Neuronal stem cell (in vitro differentiated cells): Measurements from ENCODE around the gene ANAPC10.

Experiments used
- DNase-seq: peaks from one replicate; pipeline ENCODE4 v3.0.0-alpha.2; 2013; ENCODE audit warnings: low spot score
- H2AFZ ChIP-seq: one replicate; pipeline ENCODE4 v1.6.1; 2013; ENCODE audit warnings: mild to moderate bottlenecking, low read length, inconsistent platforms
- H2AK5ac ChIP-seq: 2 replicates; pipeline ENCODE4 v1.6.1; 2013; ENCODE audit warnings: low read depth, mild to moderate bottlenecking, inconsistent platforms, low read length, moderate library complexity, mixed read lengths
- H2BK120ac ChIP-seq: 2 replicates; pipeline ENCODE4 v1.6.1; 2013; ENCODE audit warnings: low read depth, mild to moderate bottlenecking, inconsistent platforms, low read length, moderate library complexity, mixed read lengths
- H2BK12ac ChIP-seq: one replicate; pipeline ENCODE4 v1.6.1; 2013; ENCODE audit warnings: low read length, inconsistent platforms
- H2BK15ac ChIP-seq: 2 replicates; pipeline ENCODE4 v1.6.1; 2013; ENCODE audit warnings: mild to moderate bottlenecking, low read length, inconsistent platforms, mixed read lengths
- H2BK5ac ChIP-seq: one replicate; pipeline ENCODE4 v1.6.1; 2013; ENCODE audit warnings: inconsistent platforms, mild to moderate bottlenecking, low read length, moderate library complexity
- H3K14ac ChIP-seq: one replicate; pipeline ENCODE4 v1.6.1; 2013; ENCODE audit warnings: low read length, inconsistent platforms
- H3K18ac ChIP-seq: 2 replicates; pipeline ENCODE4 v1.6.1; 2013; ENCODE audit warnings: low read length, inconsistent platforms
- H3K23ac ChIP-seq: 2 replicates; pipeline ENCODE4 v1.6.1; 2013; ENCODE audit warnings: low read depth, mild to moderate bottlenecking, mixed read lengths, low read length, inconsistent platforms; ENCODE audit not compliant: poor library complexity
- H3K27ac ChIP-seq: replicated peaks from 3 replicates; pipeline ENCODE4 v1.5.1; 2013; ENCODE audit warnings: low read length, inconsistent platforms
- H3K27me3 ChIP-seq, 3 experiments: 2 replicates each; pipeline ENCODE4 v1.6.1; 2013; ENCODE audit warnings: low read length in 3 of 3, mild to moderate bottlenecking in 2 of 3, inconsistent platforms in 1 of 3, low read depth in 1 of 3, mixed read lengths in 1 of 3, moderate library complexity in 1 of 3; ENCODE audit not compliant: control insufficient read depth in 3 of 3, insufficient read depth in 3 of 3
- H3K36me3 ChIP-seq, 2 donors: replicated peaks in 1 of 2; 2 replicates each; pipeline ENCODE4 v1.6.1; 2013; ENCODE audit warnings: low read length in 2 of 2; ENCODE audit not compliant: control insufficient read depth in 2 of 2, insufficient read depth in 2 of 2
- H3K4ac ChIP-seq: 2 replicates; pipeline ENCODE4 v1.6.1; 2013; ENCODE audit warnings: inconsistent platforms, mild to moderate bottlenecking, low read length, moderate library complexity
- H3K4me1 ChIP-seq, 2 donors: 1 replicate in 1 of 2; 2 replicates in 1 of 2; pipeline ENCODE4 v1.6.1; 2013; ENCODE audit warnings: low read length in 2 of 2, low read depth in 1 of 2; ENCODE audit not compliant: control insufficient read depth in 2 of 2, insufficient read depth in 1 of 2
- H3K4me2 ChIP-seq: one replicate; pipeline ENCODE4 v1.6.1; 2013; ENCODE audit warnings: mild to moderate bottlenecking, low read length, inconsistent platforms; ENCODE audit not compliant: insufficient read depth, poor library complexity, severe bottlenecking
- H3K4me3 ChIP-seq, 2 donors: 2 replicates each; pipeline ENCODE4 v1.5.1; 2013; ENCODE audit warnings: low read length in 2 of 2, mild to moderate bottlenecking in 2 of 2, inconsistent platforms in 1 of 2, moderate library complexity in 1 of 2
- H3K79me1 ChIP-seq: one replicate; pipeline ENCODE4 v1.6.1; 2013; ENCODE audit warnings: low read depth, mild to moderate bottlenecking, inconsistent platforms, low read length, moderate library complexity
- H3K9ac ChIP-seq: one replicate; pipeline ENCODE4 v1.6.1; 2013; ENCODE audit warnings: mild to moderate bottlenecking, low read depth, low read length, inconsistent platforms; ENCODE audit not compliant: poor library complexity
- H3K9me3 ChIP-seq, 2 donors: replicated peaks in 1 of 2; 2 replicates each; pipeline versions ENCODE3 to v1.6.1; 2013; ENCODE audit warnings: low read length in 2 of 2, mild to moderate bottlenecking in 2 of 2, inconsistent platforms in 1 of 2, low read depth in 1 of 2, mixed read lengths in 1 of 2, moderate library complexity in 1 of 2; ENCODE audit not compliant: control insufficient read depth in 2 of 2, insufficient read depth in 1 of 2
- H4K8ac ChIP-seq: one replicate; pipeline ENCODE4 v1.6.1; 2013; ENCODE audit warnings: low read depth, mild to moderate bottlenecking, inconsistent platforms, low read length, moderate library complexity
- H4K91ac ChIP-seq: one replicate; pipeline ENCODE4 v1.6.1; 2013; ENCODE audit warnings: low read length, low read depth, mild to moderate bottlenecking, inconsistent platforms; ENCODE audit not compliant: poor library complexity
- WGBS, 2 donors: extraction: QIAGEN DNeasy Blood & Tissue Kit; methylation state at CpG; one replicate each; pipeline ENCODE4 v1.1.7; 2013; ENCODE audit warnings: missing lambda C conversion rate in 2 of 2, mixed read lengths in 1 of 2; ENCODE audit not compliant: insufficient read length in 2 of 2, insufficient replicate concordance in 1 of 2; ENCODE audit errors: extremely low coverage in 2 of 2; 5-methylcytosine and 5-hydroxymethylcytosine counted together

ANAPC10 gene

DNA sequence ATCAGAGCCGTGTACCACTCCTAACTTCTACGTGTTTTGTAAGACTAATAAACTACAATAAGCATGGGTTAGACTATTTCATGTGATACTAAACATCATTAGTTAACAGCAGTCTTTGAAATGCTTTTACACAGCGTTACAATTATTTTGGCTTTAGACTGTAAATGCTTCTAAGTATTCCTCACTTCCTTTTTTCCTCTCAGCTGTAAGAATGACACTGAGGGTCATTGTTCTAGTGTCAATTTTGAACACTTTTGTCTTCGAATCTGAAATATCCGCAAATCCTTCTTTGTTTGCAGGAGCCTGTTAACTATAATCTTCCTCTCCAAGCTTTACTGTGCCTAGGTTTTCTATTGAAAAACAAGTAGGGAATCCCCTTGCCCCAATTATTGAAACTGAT is 1.7 kb upstream of the ANAPC10 start:
- H3K9ac ChIP-seq, result no peak overlapping the region
- H2BK5ac ChIP-seq, result no peak overlapping the region
- H3K18ac ChIP-seq, result no peak overlapping the region
- H3K4me2 ChIP-seq, result no peak overlapping the region
- no peak for DNase-seq
- H3K4me3 ChIP-seq, result peak overlapping the region in 1 of 2 donors; percentile 79
- H4K91ac ChIP-seq, result no peak overlapping the region
- H3K14ac ChIP-seq, result no peak overlapping the region
- H3K4me1 ChIP-seq, result peaks cover 1 to 3% of the 10 kb centered on the region in 2 donors
- no peak overlapping the region for H3K4ac ChIP-seq
- peaks cover 5 to 66% of the 10 kb centered on the region in 2 donors for H3K36me3 ChIP-seq
- no peak overlapping the region for H2AK5ac ChIP-seq
- H2BK120ac ChIP-seq, result no peak overlapping the region
- H4K8ac ChIP-seq, result no peak overlapping the region
- H3K27ac ChIP-seq, result no peak overlapping the region
- H2AFZ ChIP-seq, result no peak overlapping the region
- no peaks in the 10 kb centered on the region for H3K27me3 ChIP-seq
- no peak overlapping the region for H2BK15ac ChIP-seq
- no peak overlapping the region for H3K23ac ChIP-seq
- peaks cover 3 to 5% of the 10 kb centered on the region in 2 donors for H3K9me3 ChIP-seq
- H3K79me1 ChIP-seq, result peaks cover 3% of the 10 kb centered on the region
- WGBS, 2 donors, result no CpG with 5 or more reads among the region's 5 CpGs
- H2BK12ac ChIP-seq, result no peak overlapping the region

DNA sequence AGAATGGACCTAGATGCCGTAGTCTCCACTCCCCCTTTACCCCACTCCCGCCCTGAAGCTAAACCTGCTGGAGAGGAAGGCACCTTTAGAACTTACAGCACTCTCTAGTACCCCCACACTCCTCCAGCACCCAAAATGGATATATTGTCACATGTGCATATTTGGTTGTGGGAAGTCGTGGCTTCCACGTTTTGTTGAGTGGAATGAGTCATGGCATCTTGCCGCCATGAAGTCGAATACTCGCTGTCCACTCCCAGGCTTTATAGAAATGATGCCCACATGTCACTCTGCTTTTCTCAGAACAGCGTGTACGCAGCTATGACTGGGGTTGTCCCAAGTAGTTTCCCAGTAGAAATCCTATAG is 660 bp upstream of the ANAPC10 start:
- Histone ChIP-seq H3K79me1 (peaks cover 3% of the 10 kb centered on the region), H2BK12ac (no peak overlapping the region), H3K4ac (no peak overlapping the region), H3K4me2 (peak overlapping the region; percentile 54), H3K27me3 (no peaks in the 10 kb centered on the region), H3K27ac (peak overlapping the region; percentile 50), H3K36me3 (peaks cover 7 to 66% of the 10 kb centered on the region in 2 donors), H4K91ac (no peak overlapping the region), H3K23ac (no peak overlapping the region), H2AFZ (peak overlapping the region; percentile 95), H3K18ac (no peak overlapping the region), H2BK15ac (no peak overlapping the region), H3K4me1 (peaks cover 1 to 3% of the 10 kb centered on the region in 2 donors), H2BK120ac (no peak overlapping the region), H3K9me3 (peaks cover 5 to 14% of the 10 kb centered on the region in 2 donors), H2AK5ac (no peak overlapping the region), H4K8ac (no peak overlapping the region), H2BK5ac (no peak overlapping the region), H3K9ac (peak overlapping the region; percentile 80), H3K4me3 (peak overlapping the region; percentile 79 to 93), H3K14ac (no peak overlapping the region)
- DNase-seq, result no peak
- WGBS, 2 donors, result no CpG with 5 or more reads among the region's 9 CpGs

DNA sequence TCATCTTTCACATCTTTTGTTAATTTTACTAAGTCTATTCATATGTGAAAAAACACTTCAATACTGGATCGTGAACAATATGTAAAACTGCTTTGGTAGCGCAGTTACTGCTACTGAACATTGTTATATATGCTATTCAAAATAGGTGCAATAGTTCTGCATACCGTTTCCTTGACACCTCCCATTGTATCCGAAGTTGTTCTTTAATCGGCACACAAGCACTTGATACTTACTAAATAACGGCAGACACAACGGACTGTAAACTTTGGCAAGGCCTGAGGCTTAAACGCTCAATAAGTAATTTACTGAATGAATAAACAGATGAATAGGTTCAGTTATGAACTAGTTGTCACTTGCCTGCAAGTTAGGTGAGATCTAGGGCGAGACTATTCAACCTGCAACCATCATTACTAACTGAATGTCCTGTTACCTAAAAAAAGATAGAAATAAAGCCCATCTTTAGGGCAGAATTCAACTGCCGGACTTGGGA is 620 bp downstream of the ANAPC10 start:
- Histone ChIP-seq H3K27me3 (no peaks in the 10 kb centered on the region), H4K8ac (no peak overlapping the region), H3K4me1 (peaks cover 1 to 3% of the 10 kb centered on the region in 2 donors), H3K9ac (no peak overlapping the region), H3K36me3 (peaks cover 10 to 66% of the 10 kb centered on the region in 2 donors), H3K23ac (no peak overlapping the region), H3K18ac (no peak overlapping the region), H3K9me3 (peaks cover 5 to 18% of the 10 kb centered on the region in 2 donors), H3K27ac (peak overlapping the region; percentile 80), H2BK12ac (no peak overlapping the region), H4K91ac (no peak overlapping the region), H2AFZ (peak overlapping the region; percentile 95), H2AK5ac (no peak overlapping the region), H2BK5ac (no peak overlapping the region), H3K4me2 (peak overlapping the region; percentile 65), H3K4me3 (peak overlapping the region; percentile 79 to 93), H3K14ac (no peak overlapping the region), H2BK15ac (no peak overlapping the region), H3K4ac (no peak overlapping the region), H2BK120ac (no peak overlapping the region), H3K79me1 (peaks cover 5% of the 10 kb centered on the region)
- no CpG with 5 or more reads among the region's 10 CpGs for WGBS, 2 donors
- DNase-seq, result no peak

DNA sequence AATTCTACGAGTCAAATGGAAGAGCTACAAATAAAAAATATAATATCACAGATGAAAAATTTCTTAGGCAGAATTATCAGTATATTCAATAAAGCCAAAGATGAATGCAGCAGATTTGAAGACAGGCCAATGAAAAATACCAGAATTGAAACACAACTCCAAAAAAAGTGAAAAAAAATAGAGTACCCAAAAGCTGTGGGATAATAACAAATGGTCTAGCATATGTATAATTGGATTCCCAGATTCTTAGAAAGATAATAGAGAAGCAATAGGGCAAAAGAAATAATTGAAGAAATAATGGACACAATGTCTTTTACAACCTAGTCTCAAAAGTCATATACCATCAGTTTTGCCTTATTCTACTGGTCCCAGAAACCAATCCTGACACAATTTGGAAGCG is 4.4 kb downstream of the ANAPC10 start:
- whole genome bisulfite sequencing, 2 donors, result no CpG with 5 or more reads among the region's 2 CpGs
- Histone ChIP-seq H3K36me3 (peaks cover 16 to 80% of the 10 kb centered on the region in 2 donors), H3K4me1 (peaks cover 1 to 3% of the 10 kb centered on the region in 2 donors), H3K4ac (no peak overlapping the region), H2BK15ac (no peak overlapping the region), H3K4me2 (no peak overlapping the region), H4K8ac (no peak overlapping the region), H3K18ac (no peak overlapping the region), H3K27me3 (no peaks in the 10 kb centered on the region), H2BK5ac (no peak overlapping the region), H2BK120ac (no peak overlapping the region), H3K23ac (no peak overlapping the region), H3K9ac (no peak overlapping the region), H3K14ac (no peak overlapping the region), H2AFZ (no peak overlapping the region), H3K9me3 (peaks cover 5 to 18% of the 10 kb centered on the region in 2 donors), H2BK12ac (no peak overlapping the region), H3K27ac (no peak overlapping the region), H2AK5ac (no peak overlapping the region), H3K4me3 (no peak overlapping the region), H3K79me1 (peaks cover 5% of the 10 kb centered on the region), H4K91ac (no peak overlapping the region)
- no peak for DNase-seq
